NCI-H146 (cell line): ENCODE data around the gene EPS8L2.
"Not testable (repeated sequence)": the region's sequence is repeated elsewhere in the genome, so short reads cannot be mapped to it uniquely, and the experiment has no call there.

Source experiments
- DNase-seq: peaks from one replicate; lab custom pipeline; 2025; lab: John Stamatoyannopoulos, UW

Gene EPS8L2

GRCh38 chr11:690244-690643 is 15.8 kb upstream of the EPS8L2 start:
- not testable (repeated sequence) for DNase-seq

GRCh38 chr11:690738-691633 is 15.0 kb upstream of the EPS8L2 start:
- no peak for DNase-seq

- DNase-seq: no peak
Measured at GRCh38 chr11:691710-692590, 14.1 kb upstream of the EPS8L2 start.

DNA sequence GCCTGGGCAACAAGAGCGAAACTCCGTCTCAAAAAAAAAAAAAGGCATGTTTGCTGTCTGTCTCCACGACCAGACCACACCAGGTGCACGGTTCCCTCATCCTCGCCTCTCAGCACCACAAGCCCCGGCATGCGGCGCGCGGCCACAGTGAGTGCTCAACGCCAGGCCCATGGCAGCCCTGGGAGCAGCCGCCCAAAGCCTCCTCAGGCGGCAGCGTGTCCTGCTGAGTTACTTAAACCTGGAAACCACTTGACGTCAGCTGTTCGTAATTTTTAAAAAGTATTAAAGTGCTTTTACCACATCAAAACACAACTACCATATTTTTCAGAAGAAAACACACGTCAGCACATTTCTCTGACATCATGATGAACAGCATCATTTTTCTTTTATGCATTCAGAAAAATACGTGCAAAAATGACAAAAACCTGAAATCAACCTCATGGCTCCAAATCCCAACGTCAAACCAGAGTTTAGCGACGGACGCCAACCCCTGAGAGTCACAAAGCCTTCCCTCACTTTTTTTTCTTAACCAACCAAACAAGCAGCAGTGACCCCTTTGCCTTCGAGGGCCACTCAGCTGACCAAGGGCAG is 13.1 kb upstream of the EPS8L2 start:
- no peak for DNase-seq

GRCh38 chr11:693415-693831 is 12.6 kb upstream of the EPS8L2 start:
- no peak for DNase-seq

DNA sequence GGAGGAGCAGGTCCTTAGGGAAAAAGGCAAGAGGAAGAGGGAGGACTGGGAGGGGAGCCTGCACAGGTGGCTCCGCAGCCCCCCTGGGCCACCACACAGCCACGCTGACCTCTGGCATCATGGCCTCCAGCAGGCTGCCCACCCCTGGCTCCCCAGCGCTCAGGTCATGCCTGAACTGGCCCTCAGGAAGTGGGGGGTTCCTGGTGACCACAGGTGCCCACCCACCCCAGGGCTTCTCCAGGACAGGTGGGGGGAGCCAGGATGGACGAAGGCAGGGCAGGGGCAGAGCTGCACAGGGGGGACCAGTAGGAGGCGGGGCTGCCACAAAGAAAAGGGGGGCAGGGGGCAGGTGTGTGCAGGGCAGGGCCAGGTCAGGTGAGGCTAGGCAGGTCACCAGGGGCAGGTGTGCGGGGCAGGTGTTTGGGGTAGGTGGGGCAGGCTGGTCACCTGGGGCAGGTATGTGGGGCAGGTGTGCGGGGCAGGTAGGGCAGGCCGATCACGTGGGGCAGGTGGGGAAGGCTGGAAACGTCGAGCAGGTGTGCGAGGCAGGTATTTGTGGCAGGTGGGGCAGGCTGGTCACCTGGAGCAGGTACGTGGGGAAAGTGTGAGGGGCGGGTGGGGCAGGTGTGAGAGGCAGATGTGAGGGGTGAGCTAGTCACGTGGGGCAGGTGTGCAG is 12.0 kb upstream of the EPS8L2 start:
- DNase-seq: peak; percentile 71

DNA sequence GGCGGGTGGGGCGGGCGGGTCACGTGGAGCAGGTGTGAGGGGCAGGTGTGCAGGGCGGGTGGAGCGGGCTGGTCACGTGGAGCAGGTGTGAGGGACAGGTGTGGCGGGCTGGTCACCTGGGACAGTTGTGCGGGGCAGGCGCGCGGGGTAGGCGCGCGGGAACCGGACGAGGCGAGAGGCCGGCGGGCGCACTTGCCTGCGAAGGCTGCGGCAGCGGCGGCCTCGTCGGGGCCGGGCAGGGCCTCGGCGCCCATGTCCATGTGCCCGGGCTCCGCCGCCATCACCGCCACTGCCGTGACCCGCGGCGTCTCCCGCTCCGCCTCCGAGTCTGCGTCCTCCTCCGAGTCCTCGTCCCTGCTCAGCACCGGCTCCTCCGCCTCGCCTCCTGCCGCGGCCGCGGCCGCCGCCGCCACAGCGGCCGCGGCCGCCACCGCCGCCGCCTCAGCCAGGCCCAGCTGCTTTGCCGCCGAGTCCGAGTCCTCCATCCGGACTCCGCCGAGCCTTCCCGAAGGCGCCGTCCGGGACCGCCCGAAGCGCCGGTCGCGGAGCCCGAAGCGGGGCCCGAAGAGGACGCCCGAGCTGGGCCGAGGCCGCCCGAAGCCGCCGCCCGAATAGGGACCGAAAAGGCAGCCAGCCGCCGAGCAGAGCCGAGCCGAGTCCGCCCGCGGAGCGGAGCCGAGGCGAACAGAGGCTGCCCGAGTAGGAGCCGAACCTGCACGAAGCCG is 11.3 kb upstream of the EPS8L2 start, which contains the start of gene DEAF1:
Gene DEAF1 (minus strand): TSS at position 660 of the 725 bp plus-strand sequence. CDS start 175 bp downstream, at position 485.
- DNase-seq: peak; percentile 97

- no peak for DNase-seq
Measured at GRCh38 chr11:695288-695537, 10.8 kb upstream of the EPS8L2 start.

DNA sequence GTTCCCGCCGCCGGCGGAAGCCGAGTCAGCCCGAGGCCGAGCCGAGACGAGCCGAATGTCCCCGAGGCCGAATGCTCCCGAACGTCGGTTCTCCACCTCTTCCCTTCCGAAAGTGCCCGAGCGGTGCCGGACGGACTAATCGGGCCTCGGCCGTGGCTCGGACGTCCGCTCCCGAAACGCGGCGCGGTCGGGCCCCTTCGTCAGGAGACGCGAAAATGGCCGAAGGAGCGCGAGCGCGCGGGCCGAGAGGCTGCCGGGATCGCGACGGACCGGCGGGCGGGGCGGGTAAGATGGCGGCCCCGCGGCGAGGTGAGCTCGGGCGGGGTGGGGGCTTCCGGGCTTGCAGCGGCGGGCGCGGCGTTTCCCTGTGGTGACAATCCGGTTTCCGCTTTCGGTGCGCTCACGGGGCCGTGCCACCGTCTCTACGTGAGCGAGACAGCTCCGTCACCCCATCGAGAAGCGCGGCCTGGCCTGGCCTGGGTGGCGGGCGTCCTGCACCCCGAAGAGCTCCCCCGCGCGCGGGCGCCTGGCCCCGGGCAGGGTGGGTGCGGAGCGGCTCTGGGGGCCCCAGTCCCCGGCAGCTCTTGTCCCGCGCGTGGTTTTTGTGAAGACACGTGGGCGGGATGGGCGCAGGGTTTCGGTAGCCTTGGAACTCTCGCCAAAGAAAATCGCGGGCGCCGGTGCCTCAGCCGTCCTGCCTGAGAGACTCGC is 10.3 kb upstream of the EPS8L2 start, which contains the start of gene TMEM80:
Gene TMEM80 (plus strand): TSS at position 279 of the 711 bp plus-strand sequence. CDS start 12 bp downstream, at position 291.
- peak; percentile 98 for DNase-seq

- DNase-seq: no peak
Measured at GRCh38 chr11:696955-697491, 9.0 kb upstream of the EPS8L2 start.

DNA sequence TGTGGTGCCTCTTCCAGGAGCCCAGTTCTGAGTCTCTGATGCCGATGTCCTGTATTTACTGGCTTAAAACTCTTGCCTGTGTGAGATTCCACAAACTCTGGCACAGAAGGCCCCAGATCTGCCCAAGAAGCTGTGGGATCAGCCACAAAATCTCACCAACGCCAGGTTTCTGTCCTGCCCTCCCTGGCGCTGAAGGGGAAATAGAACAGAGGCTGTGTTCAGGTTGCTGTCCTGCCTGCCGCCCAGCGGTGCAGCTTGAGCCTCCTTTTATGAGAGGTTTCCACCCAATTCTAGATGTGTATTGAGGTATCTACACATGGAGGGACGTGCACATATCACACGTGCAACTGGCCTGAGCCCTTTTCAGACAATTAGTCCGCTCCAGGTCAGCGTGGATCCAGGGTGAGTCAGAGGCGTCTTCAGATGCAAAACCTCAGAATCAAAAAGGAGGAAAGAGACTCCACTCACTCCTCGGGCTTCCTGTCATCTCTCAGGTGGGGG is 8.2 kb upstream of the EPS8L2 start:
- DNase-seq: no peak

DNA sequence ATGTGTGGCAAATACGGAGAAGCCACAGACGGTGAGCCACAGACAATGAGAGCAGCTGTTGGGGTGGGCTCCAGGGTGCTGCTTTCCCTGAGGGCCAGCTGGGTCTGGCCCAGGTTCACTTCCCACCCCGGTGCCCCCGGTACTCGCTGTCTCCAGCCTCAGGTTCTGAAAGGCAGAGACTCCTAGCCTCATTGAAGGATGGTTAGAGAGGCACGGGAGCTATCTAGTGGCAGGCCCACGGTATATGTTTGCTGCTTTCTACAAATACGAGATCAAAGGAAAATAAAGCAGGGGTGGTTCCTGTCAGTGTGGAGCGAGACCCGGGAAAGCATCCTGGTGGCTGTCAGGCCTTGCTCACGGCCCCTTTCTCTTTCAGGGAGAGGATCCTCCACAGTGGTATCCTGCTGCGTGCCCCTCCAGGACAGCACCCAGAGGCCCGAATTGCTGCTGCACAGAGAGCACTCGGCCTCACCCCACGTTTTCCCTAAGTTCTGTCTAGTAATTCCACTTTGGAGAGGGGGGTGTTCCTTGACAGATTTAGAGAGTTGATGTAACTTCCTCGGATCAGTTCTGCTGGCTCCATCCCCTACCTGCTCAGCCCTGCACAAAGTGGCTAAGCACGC is 7.4 kb upstream of the EPS8L2 start:
- no peak for DNase-seq

DNA sequence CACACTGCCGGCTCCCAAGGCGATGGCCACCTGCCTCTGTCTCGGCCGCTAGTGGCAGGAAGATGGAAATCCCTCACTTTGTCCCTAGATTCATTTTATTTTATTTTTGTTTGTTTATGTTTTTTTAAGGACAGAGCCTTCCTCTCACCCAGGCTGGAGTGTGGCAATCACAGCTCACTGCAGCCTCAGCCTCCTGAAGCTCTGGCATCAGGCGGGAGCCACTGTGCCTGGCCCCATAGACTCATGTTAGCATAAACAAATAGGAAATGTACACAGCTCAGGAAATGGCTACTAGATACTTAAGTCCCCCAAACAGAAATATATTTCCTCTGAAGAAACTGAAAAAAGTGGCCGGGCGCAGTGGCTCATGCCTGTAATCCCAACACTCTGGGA is 6.9 kb upstream of the EPS8L2 start:
- no peak for DNase-seq

- DNase-seq: no peak
Measured at GRCh38 chr11:699753-700152, 6.3 kb upstream of the EPS8L2 start.

- DNase-seq: no peak
Measured at GRCh38 chr11:701741-702461, 4.1 kb upstream of the EPS8L2 start.

DNA sequence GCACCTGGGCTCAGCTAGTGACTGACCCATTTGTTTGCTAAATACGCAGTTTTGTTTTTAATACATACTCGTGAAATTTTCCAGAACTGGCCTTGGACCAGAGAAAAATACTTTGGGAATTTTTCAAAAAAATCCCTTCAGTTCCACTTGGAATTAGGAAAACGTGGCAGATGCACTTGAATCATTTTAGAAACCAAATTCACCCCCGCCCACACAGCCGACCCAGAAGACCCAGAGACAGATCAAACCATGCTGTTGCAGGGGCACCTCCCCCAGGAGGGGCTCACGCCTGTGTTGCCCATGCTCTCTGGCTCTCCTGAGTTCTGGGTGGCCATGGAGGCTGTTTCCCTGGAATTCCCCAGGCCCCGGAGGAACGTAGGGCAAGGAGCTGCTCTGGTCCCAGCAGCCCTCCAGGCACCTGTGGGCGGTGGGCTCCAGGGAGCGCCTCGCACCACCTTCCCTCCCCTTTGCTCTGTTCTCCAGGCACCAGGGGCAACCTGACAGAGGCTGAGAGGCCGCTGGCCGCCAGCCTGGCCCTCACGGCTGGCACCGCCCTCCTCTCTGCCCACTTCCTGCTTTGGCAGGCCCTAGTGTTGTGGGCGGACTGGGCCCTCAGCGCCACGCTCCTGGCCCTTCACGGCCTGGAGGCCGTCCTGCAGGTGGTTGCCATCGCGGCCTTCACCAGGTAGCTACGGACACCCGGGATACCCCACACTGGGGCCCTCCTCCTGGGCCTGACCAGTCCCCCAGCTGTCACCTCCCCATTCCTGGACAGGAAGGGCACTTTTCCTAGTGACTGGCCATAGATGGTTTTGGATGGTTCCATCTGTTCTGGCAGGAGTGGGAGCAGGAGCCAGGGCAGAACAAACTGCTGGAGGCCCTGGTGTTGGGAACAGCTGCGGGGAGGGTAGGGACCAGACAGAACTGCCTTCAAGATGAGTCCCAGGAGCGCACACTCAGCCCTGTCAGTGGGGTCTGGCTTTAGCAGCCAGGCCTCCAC is 3.3 kb upstream of the EPS8L2 start:
- DNase-seq: no peak

DNA sequence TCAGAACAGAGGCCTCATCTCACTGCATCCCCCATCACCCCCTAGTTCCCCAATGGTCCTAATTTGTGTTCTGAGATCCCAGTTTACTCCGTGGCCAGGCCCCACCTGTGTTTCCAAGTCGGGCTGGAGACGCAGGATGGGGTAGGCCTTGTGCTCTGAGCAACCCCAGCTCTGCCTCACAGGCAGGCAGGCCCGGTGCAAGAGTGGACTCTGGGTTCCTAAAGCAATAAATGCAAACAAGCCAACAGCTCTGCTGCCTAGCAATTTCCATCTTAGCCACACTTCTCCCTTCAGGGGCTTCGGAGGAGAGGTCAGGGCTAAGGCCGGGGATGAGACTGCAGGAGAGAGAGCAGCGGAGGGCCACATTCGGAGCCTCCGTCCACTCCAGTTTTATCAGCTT is 2.5 kb upstream of the EPS8L2 start:
- DNase-seq: no peak

- no peak for DNase-seq
Measured at GRCh38 chr11:704228-704674, 1.8 kb upstream of the EPS8L2 start.
